K562 (cell line): Measurements from ENCODE around the gene CREB5. TPM values are rescaled to one million over a fixed set of nuclear protein-coding genes. Genes with fewer than 3 reads are reported as not detected.

Experiments
- ATAC-seq: fragments of 200-7000 bp; cut with Tn5 transposase; 3 replicates; pipeline ENCODE4 v1.9.1; 2020; ENCODE audit warnings: moderate library complexity
- BruUV-seq: library from RNA; stranded (reverse); fragments of 400-500 nt; replicated peaks from 2 replicates; lab custom pipeline; 2021; lab: Mats Ljungman, UMichigan
- CTCF ChIA-PET: fragments of 300-600 bp; formaldehyde crosslinking; extraction: SDS; loops from one replicate; lab custom pipeline; 2021; ENCODE audit warnings: low intra/inter-chr PET ratio; lab: Yijun Ruan, JAX
- POLR2A ChIA-PET: fragments of 300-600, 350-650 bp; sonication (Branson Sonifier 250); formaldehyde crosslinking; extraction: SDS; loops from one replicate; lab custom pipeline; 2021; ENCODE audit warnings: antibody characterized with exemption, inconsistent platforms; lab: Yijun Ruan, JAX
- DNase-seq, 4 experiments: peaks; one replicate each; pipeline versions ENCODE4 v3.0.0 to v3.0.0-alpha.2; 2011 to 2018; ENCODE audit warnings: low spot score in 3 of 4, mixed read lengths in 3 of 4; ENCODE audit errors: extremely low read depth in 1 of 4
- FAIRE-seq: peaks from 2 replicates; lab custom pipeline; 2011; peaks lifted over from hg19 to GRCh38; lab: Jason Lieb, UNC
- H2AFZ ChIP-seq: 2 replicates; pipeline ENCODE4 v1.6.0; 2011; ENCODE audit warnings: low read depth, low read length, control low read depth, inconsistent platforms
- H3K27ac ChIP-seq: fragments of 200-600 bp; 3 replicates; pipeline ENCODE4 v1.8.0; 2011; ENCODE audit warnings: low read depth, mild to moderate bottlenecking, control low read depth, inconsistent platforms, low read length, moderate library complexity, mixed read lengths; ENCODE audit errors: extremely low read depth
- H3K27me3 ChIP-seq, 2 experiments: fragments of 300-600 bp in 1 of 2; 2 replicates in 1 of 2; 3 replicates in 1 of 2; pipeline versions ENCODE4 v1.6.0 to v1.8.0; 2011; ENCODE audit warnings: inconsistent platforms in 2 of 2, low read length in 2 of 2, mild to moderate bottlenecking in 1 of 2, mixed read lengths in 1 of 2, moderate library complexity in 1 of 2; ENCODE audit not compliant: control insufficient read depth in 2 of 2, insufficient read depth in 2 of 2
- H3K36me3 ChIP-seq: fragments of 300-600 bp; 3 replicates; pipeline ENCODE4 v1.8.0; 2011; ENCODE audit warnings: mild to moderate bottlenecking, low read length, inconsistent platforms; ENCODE audit not compliant: control insufficient read depth, insufficient read depth
- H3K4me1 ChIP-seq, 2 experiments: fragments of 200-600 bp in 1 of 2; replicated peaks in 1 of 2; 2 replicates in 1 of 2; 3 replicates in 1 of 2; pipeline versions ENCODE4 v1.5.1 to v1.8.0; 2011; ENCODE audit warnings: inconsistent platforms in 2 of 2, low read length in 2 of 2, mild to moderate bottlenecking in 1 of 2, mixed read lengths in 1 of 2, moderate library complexity in 1 of 2; ENCODE audit not compliant: control insufficient read depth in 2 of 2, insufficient read depth in 2 of 2
- H3K4me2 ChIP-seq: 2 replicates; pipeline ENCODE4 v1.6.1; 2011; ENCODE audit warnings: low read length, control low read depth, inconsistent platforms, mixed read lengths; ENCODE audit not compliant: insufficient read depth
- H3K4me3 ChIP-seq: fragments of 200-600 bp; sonication (generic), shearing (Covaris generic); 2 replicates; pipeline ENCODE4 v1.5.1; 2016; ENCODE audit warnings: control low read depth, inconsistent platforms
- H3K79me2 ChIP-seq: fragments of 200-600 bp; 3 replicates; pipeline ENCODE4 v1.8.0; 2011; ENCODE audit warnings: low read length, inconsistent platforms; ENCODE audit not compliant: control insufficient read depth, insufficient read depth
- H3K9ac ChIP-seq, 2 experiments: 2 replicates each; pipeline versions ENCODE4 v1.6.0 to v1.6.1; 2011; ENCODE audit warnings: low read depth in 2 of 2, low read length in 2 of 2, control low read depth in 1 of 2, inconsistent platforms in 1 of 2, mild to moderate bottlenecking in 1 of 2, mixed read lengths in 1 of 2; ENCODE audit not compliant: insufficient read depth in 1 of 2
- H3K9me1 ChIP-seq: one replicate; pipeline ENCODE4 v1.6.0; 2011; ENCODE audit warnings: inconsistent platforms, mild to moderate bottlenecking, low read length, moderate library complexity; ENCODE audit not compliant: control insufficient read depth, insufficient read depth
- H3K9me3 ChIP-seq: replicated peaks from 2 replicates; pipeline ENCODE4 v1.5.1; 2011; ENCODE audit warnings: low read depth, low read length, inconsistent platforms; ENCODE audit not compliant: control insufficient read depth, insufficient read depth
- H4K20me1 ChIP-seq: replicated peaks from 2 replicates; pipeline ENCODE4 v1.6.1; 2011; ENCODE audit warnings: low read length, inconsistent platforms, mixed read lengths; ENCODE audit not compliant: control insufficient read depth, insufficient read depth
- BCLAF1 ChIP-seq, 2 experiments: fragments of 450-650 bp in 1 of 2; IDR thresholded peaks; 2 replicates each; pipeline ENCODE4 v1.6.1; 2011 to 2017; ENCODE audit warnings: low read depth in 2 of 2, antibody characterized with exemption in 1 of 2, borderline replicate concordance in 1 of 2, low read length in 1 of 2, mild to moderate bottlenecking in 1 of 2, mixed read lengths in 1 of 2; ENCODE audit not compliant: control insufficient read depth in 1 of 2
- DEAF1 ChIP-seq: fragments of 450-650 bp; formaldehyde crosslinking; IDR thresholded peaks from 2 replicates; pipeline ENCODE4 v1.4.0; 2020; ENCODE audit warnings: mild to moderate bottlenecking, moderate library complexity
- DLX4 ChIP-seq: fragments of 250-450 bp; sonication (Bioruptor Pico); IDR thresholded peaks from 2 replicates; pipeline ENCODE4 v1.6.1; 2021; ENCODE audit warnings: mild to moderate bottlenecking
- GABPB2 ChIP-seq: fragments of 250-450 bp; sonication (Bioruptor Pico); conservative IDR thresholded peaks from 2 replicates; pipeline ENCODE4 v1.5.1; 2021; ENCODE audit warnings: mild to moderate bottlenecking
- HMG20B ChIP-seq: fragments of 250-450 bp; sonication (Bioruptor Pico); IDR thresholded peaks from 2 replicates; pipeline ENCODE4 v1.5.0; 2021; ENCODE audit warnings: mild to moderate bottlenecking
- NEUROD1 ChIP-seq: fragments of 150-350 bp; IDR thresholded peaks from 2 replicates; pipeline ENCODE4 v1.6.1; 2014; ENCODE audit warnings: borderline replicate concordance, low read length, low read depth; ENCODE audit not compliant: partially characterized antibody
- NFE2 ChIP-seq: IDR thresholded peaks from 2 replicates; pipeline ENCODE4 v1.6.1; 2014; ENCODE audit warnings: antibody characterized with exemption, low read depth
- TGIF2 ChIP-seq: sonication (generic); formaldehyde crosslinking; IDR thresholded peaks from 2 replicates; pipeline ENCODE4 v1.8.1; 2022; ENCODE audit warnings: mild to moderate bottlenecking, missing genetic modification reagents, moderate library complexity
- ZNF77 ChIP-seq: fragments of 250-450 bp; sonication (Bioruptor Pico); IDR thresholded peaks from 2 replicates; pipeline ENCODE4 v1.5.0; 2020
- WGBS: fragments of 100-300 bp; shearing (Covaris generic); methylation state at CpG from one replicate; pipeline ENCODE4 v1.1.6; 2016; ENCODE audit warnings: low coverage, mixed read lengths; ENCODE audit not compliant: insufficient coverage; ENCODE audit errors: missing lambda C conversion rate; 5-methylcytosine and 5-hydroxymethylcytosine counted together
- in situ Hi-C: fragments of 300-500 bp; cut with MboI; formaldehyde crosslinking; loops from 4 replicates; pipeline ENCODE4 v1.15.0; 2018; ENCODE audit warnings: inconsistent platforms, mixed read lengths
- intact Hi-C: fragments of 100-400 bp; cut with micrococcal nuclease; formaldehyde crosslinking; loops from 2 replicates; pipeline ENCODE4 v1.14.2; 2022
- polyA plus RNA-seq, 8 experiments: library from polyadenylated mRNA; depleted of rRNA in 4 of 8; stranded (reverse) in 5 of 8; unstranded in 3 of 8; fragments of >200 nt; fragmentation: Nextera tagmentation in 2 of 8; fragmentation: Illumina TruSeq in 1 of 8; extraction: Ambion mirVana in 2 of 8; extraction: Trizol in 1 of 8; gene quantifications; 2 replicates each; pipeline versions ENCODE4 v1.2.1 to v1.2.3, GENCODE V29; 2011 to 2014; ENCODE audit warnings: inconsistent platforms in 1 of 8, missing spikeins in 1 of 8
- total RNA-seq, 7 experiments: library from RNA; depleted of rRNA in 6 of 7; stranded (reverse); fragments of >200 nt in 6 of 7; fragmentation: Illumina TruSeq in 2 of 7; extraction: Trizol in 2 of 7; gene quantifications; 2 replicates each; pipeline versions ENCODE4 v1.2.1 to v1.2.3, GENCODE V29; 2011 to 2021; ENCODE audit warnings: low replicate concordance in 1 of 7
- TF ChIP-seq, protein P1 (sequence below): fragments of 450-650 bp; IDR thresholded peaks from 2 replicates; pipeline ENCODE4 v1.6.1; 2017; ENCODE audit warnings: antibody characterized with exemption

Gene CREB5
- total and polyA plus RNA-seq, 9 of the 15 experiments (the other 6 are each of a cell fraction or from before 2014, with no cell fraction given), result 0.33 to 6.4 (median 1.8) TPM

DNA sequence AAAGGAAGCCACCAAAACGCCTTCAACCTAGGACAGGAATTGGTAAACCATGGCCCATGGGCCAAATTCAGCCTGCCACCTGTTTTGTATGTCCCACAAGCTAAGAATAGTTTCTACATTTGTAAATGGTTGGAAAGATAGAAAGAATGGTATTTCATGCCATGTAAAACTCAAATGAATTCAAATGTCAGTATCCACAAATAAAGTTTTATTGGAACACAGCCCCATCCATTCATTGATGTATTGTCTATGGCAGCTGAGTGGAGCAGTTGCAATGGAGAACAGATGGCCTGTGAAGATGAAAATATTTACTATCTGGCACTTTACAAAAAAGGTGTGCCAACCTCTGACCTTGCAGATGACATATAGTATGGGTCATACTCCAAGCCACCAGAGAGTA is 236.9 kb downstream of the CREB5 start (continued):
- no peak for TF ChIP-seq BCLAF1 (IDR thresholded peaks at IDR 0.05; ENCODE audit: borderline replicate concordance in 1 of 2, control insufficient read depth in 1 of 2, low read depth in 2 of 2, low read length in 1 of 2)
- TF ChIP-seq, all 486 proteins: peak for 1

DNA sequence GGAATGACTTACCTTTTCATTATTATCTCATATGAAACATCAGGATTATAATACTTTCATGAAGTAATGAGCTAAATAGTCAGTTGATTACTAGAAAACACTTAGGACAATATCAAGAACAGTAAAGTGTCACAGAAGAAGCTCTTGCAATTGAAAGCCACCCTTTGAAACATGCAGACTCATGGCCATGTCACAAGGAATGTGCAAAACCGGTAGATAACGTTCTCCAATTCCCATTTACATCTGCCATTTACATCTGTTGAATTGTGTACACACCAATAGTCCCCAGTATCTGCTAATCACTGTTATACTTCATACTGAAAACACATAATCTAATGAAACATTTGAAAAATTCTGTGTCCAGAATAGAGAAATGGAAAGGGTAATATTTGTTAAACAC is 237.5 kb downstream of the CREB5 start:
- H3K27ac ChIP-seq, result no peak overlapping the region
- no TSS peak for BruUV-seq
- no peaks in the 10 kb centered on the region for H3K79me2 ChIP-seq
- H3K9ac ChIP-seq, result no peak overlapping the region
- no peaks in the 10 kb centered on the region for H3K9me1 ChIP-seq
- H3K36me3 ChIP-seq, result no peaks in the 10 kb centered on the region
- DNase-seq (peak in 1 of 4 experiments; percentile 5), FAIRE-seq (no peak), ATAC-seq (no peak)
- no peak overlapping the region for H2AFZ ChIP-seq
- no peaks in the 10 kb centered on the region for H3K4me1 ChIP-seq
- H3K9me3 ChIP-seq, result no peaks in the 10 kb centered on the region
- intact Hi-C loops (no loop called here), in situ Hi-C loops (no loop called here)
- 0% methylated on average over 2 of the region's 2 CpGs for WGBS
- ChIA-PET POLR2A (no interaction called here), CTCF (no interaction called here)
- H4K20me1 ChIP-seq, result no peaks in the 10 kb centered on the region
- no peak overlapping the region for H3K4me2 ChIP-seq
- H3K4me3 ChIP-seq, result no peak overlapping the region
- H3K27me3 ChIP-seq, result no peaks in the 10 kb centered on the region
- TF ChIP-seq HMG20B (CRISPR knock-in tag), result no peak
- TF ChIP-seq GABPB2, result no peak
- no peak for TF ChIP-seq DEAF1 (CRISPR knock-in tag)
- TF ChIP-seq NEUROD1, result no peak
- TF ChIP-seq, protein P1, sequence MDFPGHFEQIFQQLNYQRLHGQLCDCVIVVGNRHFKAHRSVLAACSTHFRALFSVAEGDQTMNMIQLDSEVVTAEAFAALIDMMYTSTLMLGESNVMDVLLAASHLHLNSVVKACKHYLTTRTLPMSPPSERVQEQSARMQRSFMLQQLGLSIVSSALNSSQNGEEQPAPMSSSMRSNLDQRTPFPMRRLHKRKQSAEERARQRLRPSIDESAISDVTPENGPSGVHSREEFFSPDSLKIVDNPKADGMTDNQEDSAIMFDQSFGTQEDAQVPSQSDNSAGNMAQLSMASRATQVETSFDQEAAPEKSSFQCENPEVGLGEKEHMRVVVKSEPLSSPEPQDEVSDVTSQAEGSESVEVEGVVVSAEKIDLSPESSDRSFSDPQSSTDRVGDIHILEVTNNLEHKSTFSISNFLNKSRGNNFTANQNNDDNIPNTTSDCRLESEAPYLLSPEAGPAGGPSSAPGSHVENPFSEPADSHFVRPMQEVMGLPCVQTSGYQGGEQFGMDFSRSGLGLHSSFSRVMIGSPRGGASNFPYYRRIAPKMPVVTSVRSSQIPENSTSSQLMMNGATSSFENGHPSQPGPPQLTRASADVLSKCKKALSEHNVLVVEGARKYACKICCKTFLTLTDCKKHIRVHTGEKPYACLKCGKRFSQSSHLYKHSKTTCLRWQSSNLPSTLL, result no peak
- TF ChIP-seq NFE2, result peak; percentile 60
- TF ChIP-seq DLX4, result no peak
- no peak for TF ChIP-seq ZNF77 (CRISPR knock-in tag)
- no peak for TF ChIP-seq TGIF2 (CRISPR knock-in tag)
